Neural cell (in vitro differentiated cells): ENCODE measurements around the gene DOCK4. TPM values are rescaled to one million over a fixed set of nuclear protein-coding genes. Genes with fewer than 3 reads are reported as not detected.

Experiments
- H2AFZ ChIP-seq: fragments of 200-600, 300-800 bp; sonication (generic), shearing (Covaris generic); 2 replicates; pipeline ENCODE4 v1.6.0; 2014; ENCODE audit warnings: low read depth, mild to moderate bottlenecking, antibody characterized with exemption, low read length, moderate library complexity
- H3F3A ChIP-seq: fragments of 200-600 bp; shearing (Covaris generic); 2 replicates; pipeline ENCODE4 v1.6.1; 2016; ENCODE audit warnings: mild to moderate bottlenecking, moderate library complexity, mixed read lengths, antibody characterized with exemption, low read length; ENCODE audit not compliant: insufficient read depth, poor library complexity, severe bottlenecking
- H3K27ac ChIP-seq: fragments of 200-600, 300-800 bp; sonication (generic), shearing (Covaris generic); 2 replicates; pipeline ENCODE4 v1.5.1; 2014; ENCODE audit warnings: mild to moderate bottlenecking, low read length, moderate library complexity
- H3K27me3 ChIP-seq: fragments of 300-800, 200-600 bp; sonication (generic), shearing (Covaris generic); 2 replicates; pipeline ENCODE4 v1.6.0; 2014; ENCODE audit warnings: mild to moderate bottlenecking, low read depth, low read length, moderate library complexity; ENCODE audit not compliant: insufficient read depth
- H3K36me3 ChIP-seq: fragments of 300-800, 200-600 bp; sonication (generic), shearing (Covaris generic); 2 replicates; pipeline ENCODE4 v1.5.1; 2014; ENCODE audit warnings: mild to moderate bottlenecking, antibody characterized with exemption, low read length, moderate library complexity; ENCODE audit not compliant: insufficient read depth
- H3K4me2 ChIP-seq: fragments of 300-800, 200-600 bp; sonication (generic), shearing (Covaris generic); 2 replicates; pipeline ENCODE4 v1.6.0; 2014; ENCODE audit warnings: mild to moderate bottlenecking, low read length
- H3K4me3 ChIP-seq: fragments of 300-800, 200-600 bp; sonication (generic), shearing (Covaris generic); 2 replicates; pipeline ENCODE4 v1.5.1; 2014; ENCODE audit warnings: mild to moderate bottlenecking, low read length, moderate library complexity
- H3K79me2 ChIP-seq: fragments of 200-600 bp; shearing (Covaris generic); replicated peaks from 2 replicates; pipeline ENCODE4 v1.6.0; 2014; ENCODE audit warnings: mild to moderate bottlenecking, low read length, moderate library complexity; ENCODE audit not compliant: insufficient read depth
- H3K9ac ChIP-seq: fragments of 300-800, 200-600 bp; sonication (generic), shearing (Covaris generic); 2 replicates; pipeline ENCODE4 v1.6.1; 2016; ENCODE audit warnings: mild to moderate bottlenecking, low read length, mixed read lengths
- H3K9me2 ChIP-seq: fragments of 200-600 bp; shearing (Covaris generic); 2 replicates; pipeline ENCODE4 v1.6.1; 2016; ENCODE audit warnings: mild to moderate bottlenecking, low read length, mixed read lengths; ENCODE audit not compliant: insufficient read depth
- H3K9me3 ChIP-seq: fragments of 200-600, 300-800 bp; sonication (generic), shearing (Covaris generic); 2 replicates; pipeline ENCODE4 v1.6.1; 2016; ENCODE audit warnings: mild to moderate bottlenecking, mixed run types, low read length, moderate library complexity, mixed read lengths
- H4K20me1 ChIP-seq: fragments of 200-600 bp; shearing (Covaris generic); 2 replicates; pipeline ENCODE4 v1.6.1; 2016; ENCODE audit warnings: mild to moderate bottlenecking, mixed run types; ENCODE audit not compliant: insufficient read depth
- CTCF ChIP-seq: fragments of 450-650 bp; IDR thresholded peaks from 2 replicates; pipeline ENCODE4 v1.5.1; 2014; ENCODE audit warnings: antibody characterized with exemption, mild to moderate bottlenecking, moderate library complexity; ENCODE audit not compliant: poor library complexity, severe bottlenecking
- EP300 ChIP-seq: fragments of 450-650 bp; conservative IDR thresholded peaks from 2 replicates; pipeline ENCODE4 v1.6.1; 2014; ENCODE audit warnings: antibody characterized with exemption, mild to moderate bottlenecking, moderate library complexity; ENCODE audit not compliant: poor library complexity, severe bottlenecking
- EZH2 ChIP-seq: fragments of 200-600, 300-800 bp; shearing (Covaris generic), sonication (generic); IDR thresholded peaks from 2 replicates; pipeline ENCODE4 v1.6.1; 2014; ENCODE audit warnings: antibody characterized with exemption, low read length, borderline replicate concordance, mild to moderate bottlenecking; ENCODE audit not compliant: insufficient read depth, poor library complexity, severe bottlenecking
- MXI1 ChIP-seq: fragments of 450-650 bp; conservative IDR thresholded peaks from 2 replicates; pipeline ENCODE4 v1.6.1; 2014; ENCODE audit warnings: antibody characterized with exemption, mild to moderate bottlenecking; ENCODE audit not compliant: poor library complexity, severe bottlenecking
- POLR2AphosphoS5 ChIP-seq: IDR thresholded peaks from 2 replicates; pipeline ENCODE4 v1.6.1; 2012
- RAD21 ChIP-seq: fragments of 450-650 bp; conservative IDR thresholded peaks from 2 replicates; pipeline ENCODE4 v1.6.1; 2014; ENCODE audit warnings: antibody characterized with exemption, mild to moderate bottlenecking, moderate library complexity
- REST ChIP-seq: IDR thresholded peaks from 2 replicates; pipeline ENCODE4 v1.6.1; 2012; ENCODE audit warnings: borderline replicate concordance
- SMC3 ChIP-seq: fragments of 450-650 bp; conservative IDR thresholded peaks from 2 replicates; pipeline ENCODE4 v1.6.1; 2014; ENCODE audit warnings: antibody characterized with exemption, mild to moderate bottlenecking, moderate library complexity; ENCODE audit not compliant: poor library complexity
- TAF1 ChIP-seq: IDR thresholded peaks from 2 replicates; pipeline ENCODE4 v1.6.1; 2012; ENCODE audit warnings: low read depth
- polyA plus RNA-seq: library from polyadenylated mRNA; depleted of rRNA; stranded (reverse); fragments of >200 nt; gene quantifications from 2 replicates; pipeline ENCODE4 v1.2.3, GENCODE V29; 2014

The DOCK4 gene
- polyA plus RNA-seq, 1 donor from 2014 or later: 28.1 TPM

- Histone ChIP-seq H3K9me2 (no peaks in the 10 kb centered on the region), H3K27ac (no peak overlapping the region), H3K9ac (no peak overlapping the region), H3K4me2 (no peak overlapping the region), H3F3A (no peaks in the 10 kb centered on the region), H2AFZ (no peak overlapping the region), H3K9me3 (no peaks in the 10 kb centered on the region), H4K20me1 (no peaks in the 10 kb centered on the region), H3K27me3 (no peaks in the 10 kb centered on the region), H3K36me3 (no peaks in the 10 kb centered on the region), H3K4me3 (no peak overlapping the region), H3K79me2 (no peaks in the 10 kb centered on the region)
- no peak for TF ChIP-seq CTCF
- no peak for TF ChIP-seq POLR2AphosphoS5
- TF ChIP-seq EZH2: no peak
- TF ChIP-seq REST: no peak
- no peak for TF ChIP-seq SMC3
- no peak for TF ChIP-seq EP300
- no peak for TF ChIP-seq RAD21
- TF ChIP-seq MXI1: no peak
- TF ChIP-seq TAF1: no peak
Observed at GRCh38 chr7:112122144-112122543, 84.1 kb downstream of the DOCK4 start.

- no peak overlapping the region for H2AFZ ChIP-seq
- no peak overlapping the region for H3K4me2 ChIP-seq
- no peaks in the 10 kb centered on the region for H3K9me3 ChIP-seq
- H3K9me2 ChIP-seq: no peaks in the 10 kb centered on the region
- H3K4me3 ChIP-seq: no peak overlapping the region
- no peaks in the 10 kb centered on the region for H3K27me3 ChIP-seq
- H3K79me2 ChIP-seq: no peaks in the 10 kb centered on the region
- no peaks in the 10 kb centered on the region for H4K20me1 ChIP-seq
- no peak overlapping the region for H3K27ac ChIP-seq
- H3F3A ChIP-seq: no peaks in the 10 kb centered on the region
- no peaks in the 10 kb centered on the region for H3K36me3 ChIP-seq
- H3K9ac ChIP-seq: no peak overlapping the region
- TF ChIP-seq REST (no peak), MXI1 (no peak), EZH2 (no peak), POLR2AphosphoS5 (no peak), SMC3 (no peak), EP300 (no peak), RAD21 (no peak), CTCF (no peak), TAF1 (no peak)
Observed at GRCh38 chr7:112121318-112121717, 84.9 kb downstream of the DOCK4 start.
